Ecto neural progenitor cell (in vitro differentiated cells): Measurements from ENCODE around the gene C1QB.
"Not testable (repeated sequence)": the region's sequence is repeated elsewhere in the genome, so short reads cannot be mapped to it uniquely, and the experiment has no call there.

Source experiments
- DNase-seq: peaks from one replicate; pipeline ENCODE4 v3.0.0-alpha.2; 2018; ENCODE audit warnings: low spot score

The C1QB gene

GRCh38 chr1:22699681-22700520, 46.9 kb downstream of the C1QB start:
- no peak for DNase-seq

- no peak for DNase-seq
These were observed 49.5 kb downstream of the C1QB start for GRCh38 chr1:22702296-22703085.

GRCh38 chr1:22704440-22705067, 51.5 kb downstream of the C1QB start:
- peak; percentile 86 for DNase-seq

- no peak for DNase-seq
These were observed 52.5 kb downstream of the C1QB start for GRCh38 chr1:22705586-22705985.

- DNase-seq, result not testable (repeated sequence)
These were observed 53.1 kb downstream of the C1QB start for GRCh38 chr1:22706100-22706499.

GRCh38 chr1:22708777-22709176, 55.7 kb downstream of the C1QB start:
- no peak for DNase-seq

GRCh38 chr1:22709227-22709626, 56.2 kb downstream of the C1QB start:
- DNase-seq, result no peak

GRCh38 chr1:22709891-22710700, 57.1 kb downstream of the C1QB start:
- peak; percentile 83 for DNase-seq

- peak; percentile 78 for DNase-seq
These were observed 57.6 kb downstream of the C1QB start, which contains the start of gene EPHB2 for GRCh38 chr1:22710701-22711049. Gene EPHB2 (plus strand): TSS chr1:22710839. CDS start chr1:22710983, 144 bp downstream.

GRCh38 chr1:22711071-22711470, 58.0 kb downstream of the C1QB start:
- no peak for DNase-seq
